Heart left ventricle (tissue), 16 donors: Measurements from ENCODE around the gene DAAM1. TPM values are rescaled to one million over a fixed set of nuclear protein-coding genes. Genes with fewer than 3 reads are reported as not detected.

Source experiments
- ATAC-seq, 4 donors: fragments of 200-7000 bp; cut with Tn5 transposase; one replicate each; pipeline ENCODE4 v1.9.1; 2020 to 2022; ENCODE audit warnings: moderate library complexity in 4 of 4, mild to moderate bottlenecking in 3 of 4, moderate number of reproducible peaks in 1 of 4
- DNase-seq, 5 donors: peaks; one replicate each; pipeline ENCODE4 v3.0.0-alpha.2; 2020
- H3K27ac ChIP-seq, 12 donors: fragments of 200-600 bp; sonication (generic) in 4 of 12; one replicate each; pipeline versions ENCODE4 v1.5.0 to v1.8.0; 2016 to 2022; ENCODE audit warnings: mild to moderate bottlenecking in 2 of 12
- H3K27me3 ChIP-seq, 9 donors: fragments of 200-600 bp; sonication (generic) in 2 of 9; one replicate each; pipeline versions ENCODE4 v1.5.1 to v1.8.0; 2016 to 2022; ENCODE audit warnings: mild to moderate bottlenecking in 3 of 9
- H3K36me3 ChIP-seq, 9 donors: fragments of 200-600 bp; sonication (generic) in 2 of 9; one replicate each; pipeline versions ENCODE4 v1.5.0 to v1.8.0; 2018 to 2022; ENCODE audit warnings: mild to moderate bottlenecking in 2 of 9
- H3K4me1 ChIP-seq, 12 donors: fragments of 200-600 bp; sonication (generic) in 4 of 12; one replicate each; pipeline versions ENCODE4 v1.5.0 to v1.8.0; 2016 to 2022; ENCODE audit warnings: mild to moderate bottlenecking in 3 of 12
- H3K4me3 ChIP-seq, 12 donors: fragments of 200-600 bp; sonication (generic) in 4 of 12; one replicate each; pipeline versions ENCODE4 v1.5.0 to v1.8.0; 2017 to 2022; ENCODE audit warnings: mild to moderate bottlenecking in 9 of 12, moderate library complexity in 4 of 12
- H3K9me3 ChIP-seq, 12 donors: fragments of 200-600 bp; sonication (generic) in 4 of 12; one replicate each; pipeline versions ENCODE4 v1.5.0 to v1.8.0; 2016 to 2022; ENCODE audit warnings: mild to moderate bottlenecking in 1 of 12
- CTCF ChIP-seq, 12 donors: fragments of 200-600 bp; sonication (generic) in 4 of 12; IDR thresholded peaks; one replicate each; pipeline versions ENCODE4 v1.5.0 to v1.8.0; 2018 to 2022; ENCODE audit warnings: antibody characterized with exemption in 12 of 12, mild to moderate bottlenecking in 5 of 12
- POLR2A ChIP-seq, 2 donors: fragments of 450-650 bp; IDR thresholded peaks; one replicate each; pipeline ENCODE4 v1.6.1; 2017; ENCODE audit warnings: antibody characterized with exemption in 2 of 2, mild to moderate bottlenecking in 2 of 2, moderate library complexity in 2 of 2
- WGBS, 4 donors: extraction: QIAGEN DNeasy Blood & Tissue Kit in 2 of 4; methylation state at CpG; one replicate each; pipeline versions ENCODE4 v1.1.5 to v1.1.7; 2013 to 2018; 5-methylcytosine and 5-hydroxymethylcytosine counted together
- intact Hi-C, 10 donors: fragments of 100-400 bp; cut with DNase I; formaldehyde crosslinking; loops; one replicate each; pipeline versions ENCODE4 v1.11.1 to v1.14.2; 2022
- polyA plus RNA-seq, 2 donors: library from polyadenylated mRNA; stranded (reverse); fragments of 200-250 nt; gene quantifications; one replicate each; pipeline ENCODE4 v1.2.3, GENCODE V29; 2013
- total RNA-seq, 9 donors: library from RNA; depleted of rRNA in 2 of 9; stranded (reverse); fragments of >200 nt in 2 of 9; fragmentation: NEBNext Ultra II Directional in 3 of 9; extraction: Animal tissue kit (Norgen Biotek cat#: 25700) in 3 of 9; gene quantifications; one replicate each; pipeline versions ENCODE4 v1.1.0 to v1.2.4, GENCODE V29; 2016 to 2023
- donor health status: ischemic (EF 13 %, LVEDD 7.1; RV severe dilation, severe dysfunction).
- donor health status: healthy with polysubstance abuse.
- donor health status: DM: no; HTN: yes; CAD: no.
- donor health status: DM: no; HTN: no; CAD: no.
- donor health status: ischemic (EF 25% LVEDD 6.9; RV normal size, moderate dysfunction).
- donor health status: ischemic (EF 25% LVEDD 5.7; RV mildly dilated, moderate dysfunction).
- donor health status: healthy.
- donor health status: DM: yes; HTN: yes; CAD: no.
- donor health status: ischemic (EF 35%, LVEDD 5.7; RV mildly dilated, moderate dysfunction).
- donor health status: nonischemic (EF 11% LVEDD 7.7; RV severe dilation, severe dysfunction).
- donor health status: DM: yes; HTN: yes; CAD: no.
- donor health status: PGD.
- donor health status: ischemic (EF 29% LVEDD 5.4; RV normal size, mild dysfunction).
- donor health status: nonischemic (EF 23%, LVEDD 6.1; RV moderate dilation, normal function).

Gene DAAM1
- total and polyA plus RNA-seq, 11 donors: 18.2 to 92.6 (median 67.2) TPM

GRCh38 chr14:59207506-59207933 lies 19.1 kb downstream of the DAAM1 start:
- TF ChIP-seq CTCF (IDR thresholded peaks at IDR 0.05): no peak
- TF ChIP-seq POLR2A (IDR thresholded peaks at IDR 0.05): no peak
- H3K9me3 ChIP-seq: no peaks in the 10 kb centered on the region
- H3K4me1 ChIP-seq: peaks cover 3 to 75% (median 32%) of the 10 kb centered on the region in 12 donors
- H3K27ac ChIP-seq: no peak overlapping the region
- H3K36me3 ChIP-seq: no peaks in the 10 kb centered on the region
- ATAC-seq (no peak), DNase-seq (no peak)
- intact Hi-C loops: no loop called here
- no peaks in the 10 kb centered on the region for H3K27me3 ChIP-seq
- H3K4me3 ChIP-seq: no peak overlapping the region
- 88 to 93% (median 89%) methylated on average over 5 of the region's 5 CpGs for WGBS, 4 donors

- WGBS, 4 donors: 92 to 98% (median 94%) methylated on average over 6 of the region's 6 CpGs
- Histone ChIP-seq H3K9me3 (no peaks in the 10 kb centered on the region), H3K36me3 (no peaks in the 10 kb centered on the region), H3K4me1 (peaks cover 6 to 78% (median 40%) of the 10 kb centered on the region in 12 donors), H3K27ac (no peak overlapping the region), H3K27me3 (no peaks in the 10 kb centered on the region), H3K4me3 (no peak overlapping the region)
- TF ChIP-seq POLR2A (IDR thresholded peaks at IDR 0.05) (no peak), CTCF (IDR thresholded peaks at IDR 0.05) (no peak)
- DNase-seq (no peak), ATAC-seq (peak in 1 of 4 donors; percentile 37)
- intact Hi-C loops: no loop called here
Observed at GRCh38 chr14:59208224-59208814, 19.9 kb downstream of the DAAM1 start.

DNA sequence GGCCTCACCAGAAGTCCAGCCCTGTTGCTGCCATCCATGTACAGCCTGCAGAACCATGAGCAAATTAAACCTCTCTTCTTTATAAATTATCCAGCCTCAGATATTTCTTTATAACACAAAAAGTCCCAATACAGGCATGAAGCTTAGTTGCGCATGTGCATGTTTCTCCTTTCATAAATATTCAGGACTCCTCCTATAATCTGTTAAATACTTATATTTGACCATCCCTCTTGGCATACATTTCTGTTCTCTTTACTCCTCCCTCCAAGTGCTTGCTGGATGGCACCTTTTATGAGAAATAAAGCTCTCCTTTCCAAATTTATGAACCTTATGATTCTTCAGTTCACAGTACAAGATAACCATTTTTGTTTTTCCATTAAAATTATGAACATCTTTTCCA lies 20.5 kb downstream of the DAAM1 start:
- H3K9me3 ChIP-seq: no peaks in the 10 kb centered on the region
- DNase-seq (no peak), ATAC-seq (no peak)
- no peak for TF ChIP-seq CTCF (IDR thresholded peaks at IDR 0.05)
- no peak for TF ChIP-seq POLR2A (IDR thresholded peaks at IDR 0.05)
- 96 to 100% (median 98%) methylated on average over 1 of the region's 1 CpG for WGBS, 4 donors
- peaks cover 6 to 78% (median 43%) of the 10 kb centered on the region in 12 donors for H3K4me1 ChIP-seq
- H3K4me3 ChIP-seq: no peak overlapping the region
- intact Hi-C loops: no loop called here
- H3K36me3 ChIP-seq: no peaks in the 10 kb centered on the region
- no peak overlapping the region for H3K27ac ChIP-seq
- no peaks in the 10 kb centered on the region for H3K27me3 ChIP-seq

GRCh38 chr14:59210621-59211020 lies 22.2 kb downstream of the DAAM1 start:
- no peaks in the 10 kb centered on the region for H3K36me3 ChIP-seq
- H3K27me3 ChIP-seq: no peaks in the 10 kb centered on the region
- TF ChIP-seq POLR2A (IDR thresholded peaks at IDR 0.05) (no peak), CTCF (IDR thresholded peaks at IDR 0.05) (no peak)
- peaks cover 18 to 78% (median 52%) of the 10 kb centered on the region in 12 donors for H3K4me1 ChIP-seq
- DNase-seq (no peak), ATAC-seq (no peak)
- intact Hi-C loops: no loop called here
- no peaks in the 10 kb centered on the region for H3K9me3 ChIP-seq
- H3K4me3 ChIP-seq: no peak overlapping the region
- H3K27ac ChIP-seq: peak overlapping the region in 1 of 12 donors; percentile 34
